HG03095 (cell line): ENCODE data around the gene PIP5K1C.
"Not testable (repeated sequence)": the region's sequence is repeated elsewhere in the genome, so short reads cannot be mapped to it uniquely, and the experiment has no call there.

ENCODE experiments used
- ATAC-seq: cut with Tn5 transposase; IDR thresholded peaks from one replicate; pipeline ENCODE4 v1.9.1; 2021; ENCODE audit warnings: moderate library complexity; ENCODE audit not compliant: unreplicated experiment

PIP5K1C gene

GRCh38 chr19:3679581-3679980, 20.7 kb downstream of the PIP5K1C start:
- ATAC-seq: no peak

- no peak for ATAC-seq
These were observed 21.1 kb downstream of the PIP5K1C start for GRCh38 chr19:3679138-3679537.

GRCh38 chr19:3678188-3678587, 22.1 kb downstream of the PIP5K1C start:
- no peak for ATAC-seq

GRCh38 chr19:3674784-3675543, 25.3 kb downstream of the PIP5K1C start:
- ATAC-seq: no peak

GRCh38 chr19:3673506-3674439, 26.5 kb downstream of the PIP5K1C start:
- no peak for ATAC-seq

- no peak for ATAC-seq
These were observed 27.3 kb downstream of the PIP5K1C start for GRCh38 chr19:3672993-3673392.

GRCh38 chr19:3672575-3672948, 27.7 kb downstream of the PIP5K1C start:
- ATAC-seq: no peak

- no peak for ATAC-seq
These were observed 28.3 kb downstream of the PIP5K1C start for GRCh38 chr19:3671680-3672574.

GRCh38 chr19:3670796-3671679, 29.2 kb downstream of the PIP5K1C start:
- ATAC-seq: no peak

- ATAC-seq: no peak
These were observed 30.1 kb downstream of the PIP5K1C start for GRCh38 chr19:3669947-3670795.

GRCh38 chr19:3669082-3669946, 31.0 kb downstream of the PIP5K1C start:
- no peak for ATAC-seq

- no peak for ATAC-seq
These were observed 31.8 kb downstream of the PIP5K1C start for GRCh38 chr19:3668331-3669081.

GRCh38 chr19:3667766-3668165, 32.5 kb downstream of the PIP5K1C start:
- no peak for ATAC-seq

- ATAC-seq: no peak
These were observed 33.1 kb downstream of the PIP5K1C start for GRCh38 chr19:3667037-3667638.

- not testable (repeated sequence) for ATAC-seq
These were observed 33.8 kb downstream of the PIP5K1C start for GRCh38 chr19:3666545-3666856.

- ATAC-seq: no peak
These were observed 34.4 kb downstream of the PIP5K1C start for GRCh38 chr19:3665681-3666544.
